Measurements from ENCODE around the gene DGKG.

DGKG gene

GRCh38 chr3:186361762-186362536 is at the start of gene DGKG:
Gene DGKG, minus strand, starts transcription at chr3:186362234. Its CDS starts 41,775 bp downstream, at chr3:186320459.
- FAIRE-seq (no peak), DNase-seq (ENCODE audit: insufficient read length, low spot score) (no peak)

- DNase-seq (ENCODE audit: insufficient read length, low spot score) (no peak), FAIRE-seq (no peak)
Observed at GRCh38 chr3:186411089-186411488, 49.1 kb upstream of the DGKG start.

- no peak for FAIRE-seq
- no peak for DNase-seq (ENCODE audit: insufficient read length, low spot score)
Observed at GRCh38 chr3:186406669-186407635, 44.9 kb upstream of the DGKG start.

- FAIRE-seq = no peak
- no peak for DNase-seq (ENCODE audit: insufficient read length, low spot score)
Observed at GRCh38 chr3:186401556-186401955, 39.5 kb upstream of the DGKG start.

DNA sequence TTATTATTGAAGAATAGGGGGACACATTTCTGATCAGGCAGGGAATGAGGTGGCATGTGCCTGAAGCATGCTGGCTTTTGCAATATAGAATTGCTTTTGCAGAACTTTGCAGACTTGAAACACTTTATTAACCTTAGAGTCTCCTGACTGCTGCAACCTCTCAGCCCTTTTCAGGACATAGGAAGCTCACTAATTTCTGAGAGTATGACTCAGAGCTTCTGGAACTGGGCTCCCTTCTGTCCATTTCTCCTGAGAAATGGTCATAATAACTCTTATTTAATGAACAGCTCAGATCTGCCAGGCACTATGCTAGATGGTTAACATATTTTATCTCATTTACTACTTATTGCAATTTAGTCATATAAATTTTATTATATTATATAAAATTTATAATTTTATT is 38.6 kb upstream of the DGKG start:
- no peak for DNase-seq (ENCODE audit: insufficient read length, low spot score)
- FAIRE-seq = no peak

- FAIRE-seq = no peak
- DNase-seq (ENCODE audit: insufficient read length, low spot score) = no peak
Observed at GRCh38 chr3:186400026-186400425, 38.0 kb upstream of the DGKG start.

- DNase-seq (ENCODE audit: insufficient read length, low spot score) = no peak
Observed at GRCh38 chr3:186394566-186395217, 32.7 kb upstream of the DGKG start.

DNA sequence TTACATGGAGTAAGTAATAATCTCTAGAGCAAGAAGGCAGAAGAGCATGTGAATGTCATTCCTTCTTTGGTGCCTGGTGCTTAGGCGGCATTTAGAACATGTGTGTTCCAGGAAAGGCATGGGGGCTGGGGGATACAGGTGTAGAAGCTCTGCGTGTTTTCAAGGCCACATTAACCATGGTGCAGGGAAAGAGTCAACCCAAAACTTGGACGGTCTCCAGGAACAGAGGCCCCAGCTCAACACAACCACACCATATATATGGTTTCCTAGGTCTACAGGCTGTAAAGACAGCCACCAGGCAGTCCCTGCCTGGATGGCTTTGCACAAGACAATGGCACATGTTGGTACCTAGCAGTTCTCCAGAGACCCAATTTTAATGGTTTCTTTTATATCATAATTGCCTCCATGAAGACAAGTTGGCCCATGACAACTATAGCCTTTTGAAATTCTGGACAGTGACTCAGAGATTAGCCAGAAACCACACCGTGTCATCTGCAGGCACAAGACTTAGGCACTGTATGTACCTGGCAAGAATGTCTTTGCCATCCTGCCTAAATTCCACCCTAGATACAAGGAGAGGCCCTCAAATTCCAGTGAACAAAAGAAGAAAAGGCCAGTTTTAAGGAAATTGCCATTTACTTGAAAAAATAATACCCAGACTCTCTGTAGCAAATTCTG is 25.0 kb upstream of the DGKG start:
- no peak for FAIRE-seq
- DNase-seq (ENCODE audit: insufficient read length, low spot score) = no peak

More at GRCh38 chr3:186394566-186395217, 32.7 kb upstream of the DGKG start:
- no peak for FAIRE-seq

DNA sequence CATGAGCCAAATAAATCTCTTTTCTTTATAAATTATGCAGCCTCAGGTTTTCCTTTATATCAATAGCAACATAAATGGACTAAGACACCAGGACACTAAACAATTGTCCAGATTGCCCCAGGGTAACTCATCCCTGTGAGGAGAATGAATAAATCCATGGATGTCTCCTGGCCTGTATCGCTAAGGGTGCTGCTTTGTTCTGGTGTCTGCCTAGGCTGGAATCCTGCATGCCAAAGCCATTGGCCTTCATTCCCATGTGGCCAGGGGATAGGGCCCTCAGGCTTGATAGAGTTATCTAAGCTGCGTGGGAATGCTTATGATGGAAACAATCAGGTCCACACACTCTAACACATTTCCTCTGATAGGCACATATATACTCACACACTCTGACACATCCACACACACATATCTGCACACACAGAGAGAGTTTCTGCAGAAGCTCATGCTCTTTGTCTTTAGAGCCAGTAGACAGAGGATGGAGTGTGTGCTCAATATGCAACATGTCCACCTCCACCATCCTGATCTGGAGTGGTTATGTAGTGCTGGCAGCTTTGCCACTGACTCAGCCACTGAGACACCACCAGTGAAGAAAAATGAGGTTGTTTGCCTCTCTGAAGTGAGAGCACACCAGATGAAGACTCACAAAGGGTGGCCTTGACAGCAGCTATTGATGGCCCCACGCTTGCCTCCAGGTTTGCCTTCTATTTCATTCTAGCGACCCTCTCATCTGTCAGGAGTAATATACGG is 24.0 kb upstream of the DGKG start:
- FAIRE-seq (no peak), DNase-seq (ENCODE audit: insufficient read length, low spot score) (no peak)

DNA sequence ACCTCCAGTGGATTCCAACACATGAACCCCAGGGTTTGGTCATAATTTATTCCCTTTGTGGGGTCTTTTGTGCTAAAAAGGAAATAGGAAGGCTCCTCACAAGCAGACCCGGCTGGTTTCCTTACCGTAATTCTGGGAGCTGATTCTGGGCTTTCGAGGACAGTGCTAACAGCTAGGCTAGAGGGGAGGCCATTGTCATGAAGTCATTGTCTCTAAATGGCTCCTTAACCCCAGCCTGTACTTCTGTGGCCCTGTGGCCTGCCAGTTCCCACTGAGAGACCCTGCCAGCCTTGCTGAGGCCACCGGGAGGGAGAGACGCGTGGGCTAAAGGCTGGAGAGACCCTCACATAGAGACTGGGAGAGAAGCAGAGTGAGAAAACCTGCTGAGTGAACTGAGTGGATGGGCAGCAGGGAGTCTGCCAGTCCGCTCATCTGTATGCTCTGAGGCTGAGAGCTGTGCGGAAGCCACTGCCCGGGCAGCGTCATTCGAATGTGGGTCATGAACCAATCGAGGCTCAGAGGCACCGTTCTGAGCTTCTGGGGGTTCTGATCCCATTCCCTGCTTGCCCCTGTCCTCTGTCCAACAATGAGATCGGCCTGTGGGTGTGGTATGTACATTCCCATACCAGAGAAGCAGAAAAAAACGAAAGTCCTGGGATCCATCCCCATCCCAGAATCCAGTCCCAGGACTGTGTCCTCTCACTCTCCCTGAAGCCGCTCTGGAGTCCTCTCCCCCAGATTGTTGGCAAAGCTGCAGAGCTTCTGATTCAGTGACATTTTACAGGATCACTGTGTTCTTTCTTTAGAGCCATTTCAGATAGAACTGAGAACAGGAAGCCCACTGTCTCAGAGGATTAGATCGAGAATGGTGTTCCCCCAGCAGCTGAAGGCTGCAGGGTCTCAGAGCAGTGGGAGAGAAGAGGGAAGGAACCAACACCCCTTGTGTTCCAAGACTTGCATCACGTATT is 21.3 kb upstream of the DGKG start:
- FAIRE-seq = no peak
- no peak for DNase-seq (ENCODE audit: insufficient read length, low spot score)

DNA sequence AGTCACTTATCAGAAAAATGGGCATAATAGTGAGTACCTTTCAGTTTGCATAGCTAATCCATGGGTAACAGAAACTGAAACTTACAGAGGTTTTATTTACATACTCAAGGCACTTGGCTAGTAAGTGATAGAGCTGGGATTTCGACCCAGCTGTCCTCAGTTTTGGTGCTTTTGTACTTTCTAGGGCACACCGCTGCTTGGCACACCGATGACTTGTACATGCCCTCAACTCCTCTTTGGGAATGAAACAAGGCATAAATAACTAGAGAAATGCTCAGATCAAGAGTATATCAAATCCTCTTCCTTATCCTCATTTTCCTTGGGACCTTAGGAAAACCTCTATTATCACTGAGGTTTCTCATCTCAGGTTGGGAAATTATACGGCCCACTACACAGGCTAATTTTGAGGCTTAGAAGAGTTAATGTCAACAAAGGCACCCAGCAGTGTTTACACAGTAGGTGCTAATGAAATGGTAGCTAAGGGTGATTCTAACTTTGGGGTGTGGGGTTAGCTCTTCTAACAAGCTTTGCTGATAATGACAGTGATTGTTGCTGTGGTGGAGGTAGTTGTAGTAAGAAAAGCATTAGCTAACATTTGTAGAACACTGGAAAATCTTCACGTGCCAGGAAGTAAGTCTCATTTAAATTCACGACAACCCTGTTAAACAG is 20.3 kb upstream of the DGKG start:
- no peak for FAIRE-seq
- DNase-seq (ENCODE audit: insufficient read length, low spot score) = no peak

GRCh38 chr3:186381424-186382216 is 19.6 kb upstream of the DGKG start:
- FAIRE-seq (no peak), DNase-seq (ENCODE audit: insufficient read length, low spot score) (no peak)

- DNase-seq (ENCODE audit: insufficient read length, low spot score) (no peak), FAIRE-seq (no peak)
Observed at GRCh38 chr3:186380622-186381380, 18.8 kb upstream of the DGKG start.

- FAIRE-seq = no peak
Observed at GRCh38 chr3:186375443-186375842, 13.4 kb upstream of the DGKG start.

GRCh38 chr3:186374376-186374775 is 12.3 kb upstream of the DGKG start:
- DNase-seq (ENCODE audit: insufficient read length, low spot score) (no peak), FAIRE-seq (no peak)

More at GRCh38 chr3:186375443-186375842, 13.4 kb upstream of the DGKG start:
- DNase-seq (ENCODE audit: insufficient read length, low spot score) = no peak

DNA sequence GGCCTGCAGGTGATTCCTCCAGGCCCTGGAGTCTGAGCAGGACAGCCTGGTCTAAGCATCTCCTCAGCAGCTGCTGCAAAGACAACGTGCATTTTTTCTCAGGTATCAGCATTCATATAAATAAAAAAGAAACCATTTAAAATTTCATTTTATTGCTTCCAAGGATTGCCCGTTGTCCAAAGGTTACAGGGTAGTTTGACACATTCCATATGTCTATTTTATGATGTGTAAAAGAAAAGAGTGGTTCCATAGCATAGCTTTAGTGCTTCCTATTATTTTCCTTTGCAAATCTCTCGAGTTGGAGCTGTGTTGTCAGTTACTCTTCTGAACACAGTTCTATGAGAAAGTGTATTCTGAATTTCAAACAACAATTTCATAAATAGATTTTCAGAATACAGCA is 7.2 kb upstream of the DGKG start:
- FAIRE-seq = no peak

GRCh38 chr3:186368717-186369116 is 6.7 kb upstream of the DGKG start:
- no peak for FAIRE-seq
- no peak for DNase-seq (ENCODE audit: insufficient read length, low spot score)

More for the DNA sequence above, 7.2 kb upstream of the DGKG start:
- DNase-seq (ENCODE audit: insufficient read length, low spot score) = no peak
